H1 (cell line): ENCODE data around the gene MYH13. TPM values are rescaled to one million over a fixed set of nuclear protein-coding genes. Genes with fewer than 3 reads are reported as not detected.

Source experiments
- CTCF ChIA-PET: fragments of 300-600 bp; sonication (Branson Sonifier 250); formaldehyde crosslinking; loops from one replicate; lab custom pipeline; 2021; ENCODE audit not compliant: partially characterized antibody; lab: Charles Lee
- POLR2A ChIA-PET: fragments of 300-600 bp; sonication (Branson Sonifier 250); formaldehyde crosslinking; loops from one replicate; lab custom pipeline; 2021; ENCODE audit warnings: inconsistent platforms; ENCODE audit not compliant: partially characterized antibody; lab: Charles Lee
- DNase-seq, 2 experiments: peaks; one replicate each; pipeline versions ENCODE4 v3.0.0 to v3.0.0-alpha.2; 2010 to 2022; ENCODE audit warnings: low spot score in 2 of 2, low read depth in 1 of 2, mixed read lengths in 1 of 2
- FAIRE-seq: peaks from 2 replicates; lab custom pipeline; 2011; peaks lifted over from hg19 to GRCh38; lab: Jason Lieb, UNC
- H2AFZ ChIP-seq: 2 replicates; pipeline ENCODE4 v1.8.1; 2012; ENCODE audit warnings: low read length, inconsistent platforms
- H2AK5ac ChIP-seq: 2 replicates; pipeline ENCODE4 v1.6.1; 2013; ENCODE audit warnings: low read depth, low read length
- H2BK120ac ChIP-seq: replicated peaks from 2 replicates; pipeline ENCODE3; 2013; ENCODE audit warnings: low read depth, low read length, inconsistent platforms
- H2BK12ac ChIP-seq: 2 replicates; pipeline ENCODE4 v1.6.1; 2013; ENCODE audit warnings: low read depth, low read length
- H2BK15ac ChIP-seq: 2 replicates; pipeline ENCODE4 v1.6.1; 2013; ENCODE audit warnings: low read length
- H2BK20ac ChIP-seq: 2 replicates; pipeline ENCODE4 v1.6.1; 2013; ENCODE audit warnings: low read length
- H2BK5ac ChIP-seq: 2 replicates; pipeline ENCODE4 v1.6.1; 2013; ENCODE audit warnings: low read depth, low read length
- H3K14ac ChIP-seq: 2 replicates; pipeline ENCODE4 v1.6.1; 2013; ENCODE audit warnings: inconsistent platforms; ENCODE audit not compliant: insufficient read length
- H3K18ac ChIP-seq: 2 replicates; pipeline ENCODE4 v1.6.1; 2013; ENCODE audit warnings: low read length; ENCODE audit errors: extremely low read depth
- H3K23ac ChIP-seq: 2 replicates; pipeline ENCODE4 v1.6.1; 2013; ENCODE audit warnings: inconsistent platforms; ENCODE audit not compliant: insufficient read length
- H3K23me2 ChIP-seq: 2 replicates; pipeline ENCODE4 v1.6.1; 2013; ENCODE audit warnings: low read depth, low read length
- H3K27ac ChIP-seq: 2 replicates; pipeline ENCODE4 v1.6.1; 2011; ENCODE audit warnings: low read depth, low read length, inconsistent platforms
- H3K27me3 ChIP-seq, 4 experiments: replicated peaks in 1 of 4; 1 replicate in 1 of 4; 2 replicates in 3 of 4; pipeline versions ENCODE4 v1.6.1 to v1.8.1; 2011 to 2013; ENCODE audit warnings: low read length in 3 of 4, mild to moderate bottlenecking in 3 of 4, inconsistent platforms in 2 of 4, mixed read lengths in 2 of 4, moderate library complexity in 1 of 4; ENCODE audit not compliant: control insufficient read depth in 3 of 4, insufficient read depth in 3 of 4; ENCODE audit errors: extremely low read depth in 1 of 4
- H3K36me3 ChIP-seq, 4 experiments: 2 replicates each; pipeline versions ENCODE4 v1.6.1 to v1.8.1; 2011 to 2013; ENCODE audit warnings: mild to moderate bottlenecking in 4 of 4, low read length in 3 of 4, moderate library complexity in 2 of 4, control low read depth in 1 of 4, inconsistent platforms in 1 of 4; ENCODE audit not compliant: insufficient read depth in 4 of 4, control insufficient read depth in 2 of 4
- H3K4ac ChIP-seq: replicated peaks from 2 replicates; pipeline ENCODE3; 2013; ENCODE audit warnings: low read length, low read depth, mixed read lengths, inconsistent platforms; ENCODE audit not compliant: insufficient read length
- H3K4me1 ChIP-seq, 4 experiments: replicated peaks in 1 of 4; 1 replicate in 1 of 4; 2 replicates in 3 of 4; pipeline versions ENCODE4 v1.6.1 to v1.8.1; 2011 to 2013; ENCODE audit warnings: low read length in 3 of 4, inconsistent platforms in 2 of 4, mixed read lengths in 1 of 4; ENCODE audit not compliant: insufficient read depth in 4 of 4, control insufficient read depth in 3 of 4
- H3K4me2 ChIP-seq, 2 experiments: 2 replicates each; pipeline versions ENCODE4 v1.6.1 to v1.8.1; 2011 to 2013; ENCODE audit warnings: low read depth in 2 of 2, low read length in 2 of 2, control low read depth in 1 of 2, inconsistent platforms in 1 of 2, mild to moderate bottlenecking in 1 of 2; ENCODE audit not compliant: insufficient read depth in 1 of 2
- H3K4me3 ChIP-seq, 4 experiments: fragments of 200-600, 300-600 bp in 1 of 4; sonication (generic), shearing (Covaris generic), sonication (Bioruptor Twin) in 1 of 4; 2 replicates each; pipeline versions ENCODE4 v1.5.1 to v1.8.1; 2011 to 2016; ENCODE audit warnings: low read length in 4 of 4, low read depth in 3 of 4, control low read depth in 2 of 4, inconsistent platforms in 2 of 4, mild to moderate bottlenecking in 2 of 4, mixed read lengths in 1 of 4, moderate library complexity in 1 of 4; ENCODE audit not compliant: insufficient read depth in 2 of 4; ENCODE audit errors: extremely low read depth in 1 of 4
- H3K56ac ChIP-seq: replicated peaks from 2 replicates; pipeline ENCODE3; 2013; ENCODE audit warnings: low read depth, mild to moderate bottlenecking, mixed read lengths, low read length, inconsistent platforms; ENCODE audit not compliant: insufficient read length
- H3K79me1 ChIP-seq: 2 replicates; pipeline ENCODE4 v1.6.1; 2013; ENCODE audit warnings: low read depth, low read length, control low read depth
- H3K79me2 ChIP-seq, 2 experiments: 2 replicates each; pipeline versions ENCODE4 v1.6.1 to v1.8.1; 2012 to 2013; ENCODE audit warnings: low read length in 2 of 2, mild to moderate bottlenecking in 2 of 2, inconsistent platforms in 1 of 2; ENCODE audit not compliant: insufficient read depth in 2 of 2, control insufficient read depth in 1 of 2
- H3K9ac ChIP-seq, 4 experiments: replicated peaks in 1 of 4; 1 replicate in 1 of 4; 2 replicates in 3 of 4; pipeline versions ENCODE4 v1.6.1 to v1.8.1; 2011 to 2013; ENCODE audit warnings: low read depth in 3 of 4, low read length in 3 of 4, control low read depth in 2 of 4, mild to moderate bottlenecking in 2 of 4, moderate library complexity in 2 of 4, inconsistent platforms in 1 of 4; ENCODE audit errors: extremely low read depth in 1 of 4
- H3K9me3 ChIP-seq, 2 experiments: 2 replicates each; pipeline versions ENCODE4 v1.6.1 to v1.8.1; 2012 to 2013; ENCODE audit warnings: mild to moderate bottlenecking in 2 of 2, moderate library complexity in 2 of 2, control low read depth in 1 of 2, inconsistent platforms in 1 of 2, low read depth in 1 of 2, low read length in 1 of 2, mixed read lengths in 1 of 2; ENCODE audit not compliant: insufficient read depth in 2 of 2
- H4K20me1 ChIP-seq, 2 experiments: replicated peaks in 1 of 2; 2 replicates each; pipeline versions ENCODE3 to v1.8.1; 2011 to 2013; ENCODE audit warnings: inconsistent platforms in 2 of 2, low read length in 2 of 2, mild to moderate bottlenecking in 1 of 2; ENCODE audit not compliant: insufficient read depth in 2 of 2, control insufficient read depth in 1 of 2
- H4K5ac ChIP-seq: 2 replicates; pipeline ENCODE4 v1.6.1; 2013; ENCODE audit warnings: low read length, low read depth, mixed read lengths, inconsistent platforms; ENCODE audit not compliant: insufficient read length
- H4K8ac ChIP-seq: 2 replicates; pipeline ENCODE4 v1.8.0; 2013; ENCODE audit warnings: mild to moderate bottlenecking, moderate library complexity, low read length, inconsistent platforms; ENCODE audit not compliant: insufficient read depth; ENCODE audit errors: extremely low read depth
- H4K91ac ChIP-seq: replicated peaks from 2 replicates; pipeline ENCODE3; 2013; ENCODE audit warnings: low read length, mixed read lengths, inconsistent platforms; ENCODE audit not compliant: insufficient read length
- BCL11A ChIP-seq, 2 experiments: IDR thresholded peaks; one replicate each; pipeline ENCODE4 v1.6.1; 2011; ENCODE audit warnings: low read depth in 2 of 2, low read length in 2 of 2, mild to moderate bottlenecking in 2 of 2
- CHD1 ChIP-seq: IDR thresholded peaks from 2 replicates; pipeline ENCODE4 v1.6.1; 2012; ENCODE audit warnings: low read depth, low read length, improper control_type of control experiment
- CHD2 ChIP-seq: IDR thresholded peaks from 2 replicates; pipeline ENCODE4 v1.6.1; 2012; ENCODE audit warnings: low read length, improper control_type of control experiment
- EGR1 ChIP-seq: IDR thresholded peaks from 2 replicates; pipeline ENCODE4 v1.6.1; 2011; ENCODE audit warnings: low read depth, low read length, borderline replicate concordance
- EP300 ChIP-seq, 2 experiments: IDR thresholded peaks; 1 replicate in 1 of 2; 2 replicates in 1 of 2; pipeline ENCODE4 v1.6.1; 2011 to 2012; ENCODE audit warnings: low read depth in 2 of 2, low read length in 2 of 2, mild to moderate bottlenecking in 2 of 2, borderline replicate concordance in 1 of 2, inconsistent platforms in 1 of 2, moderate library complexity in 1 of 2
- JUN ChIP-seq: IDR thresholded peaks from 2 replicates; pipeline ENCODE4 v1.6.1; 2011; ENCODE audit warnings: low read depth, mild to moderate bottlenecking, improper control_type of control experiment, low read length
- JUND ChIP-seq: IDR thresholded peaks from 2 replicates; pipeline ENCODE4 v1.6.1; 2011; ENCODE audit warnings: mild to moderate bottlenecking, improper control_type of control experiment, low read length
- KDM1A ChIP-seq: fragments of 200-600, 300-600 bp; sonication (generic); IDR thresholded peaks from 2 replicates; pipeline ENCODE4 v1.7.1; 2016; ENCODE audit warnings: mild to moderate bottlenecking, low read length, borderline replicate concordance
- KDM5A ChIP-seq: fragments of 200-600 bp; IDR thresholded peaks from 2 replicates; pipeline ENCODE4 v1.7.1; 2012; ENCODE audit warnings: mild to moderate bottlenecking, low read length, inconsistent platforms, mixed read lengths
- POLR2AphosphoS5 ChIP-seq: IDR thresholded peaks from 2 replicates; pipeline ENCODE4 v1.6.1; 2011; ENCODE audit warnings: low read depth, low read length
- TCF12 ChIP-seq: IDR thresholded peaks from 2 replicates; pipeline ENCODE4 v1.6.1; 2011; ENCODE audit warnings: low read depth, mild to moderate bottlenecking, low read length
- YY1 ChIP-seq: IDR thresholded peaks from 2 replicates; pipeline ENCODE4 v1.6.1; 2011; ENCODE audit warnings: low read depth, mild to moderate bottlenecking, low read length
- WGBS, 2 experiments: shearing (Covaris generic) in 1 of 2; methylation state at CpG; one replicate each; pipeline versions ENCODE4 v1.1.6 to v1.1.7; 2013 to 2015; ENCODE audit warnings: low lambda C conversion rate in 2 of 2, mixed read lengths in 2 of 2, inconsistent platforms in 1 of 2, low coverage in 1 of 2, missing lambda C conversion rate in 1 of 2; ENCODE audit not compliant: insufficient replicate concordance in 2 of 2, insufficient coverage in 1 of 2, insufficient read length in 1 of 2; ENCODE audit errors: extremely low coverage in 1 of 2, missing lambda C conversion rate in 1 of 2; 5-methylcytosine and 5-hydroxymethylcytosine counted together
- polyA plus RNA-seq, 7 experiments: library from polyadenylated mRNA; depleted of rRNA in 3 of 7; stranded (reverse) in 5 of 7; unstranded in 2 of 7; fragments of >200 nt in 5 of 7; fragments of 200-250 nt in 2 of 7; gene quantifications; 1 replicate in 5 of 7; 2 replicates in 1 of 7; 4 replicates in 1 of 7; pipeline versions ENCODE4 v1.2.1 to v1.2.3, GENCODE V29; 2011 to 2013; ENCODE audit warnings: missing spikeins in 2 of 7, mixed read lengths in 2 of 7
- total RNA-seq: library from RNA; stranded (reverse); fragmentation: NEBNext Ultra II Directional; extraction: Animal tissue kit (Norgen Biotek cat#: 25700); gene quantifications from 2 replicates; pipeline ENCODE4 v1.2.1, GENCODE V29; 2021
- TF ChIP-seq, protein P1 (sequence below): IDR thresholded peaks from 2 replicates; pipeline ENCODE4 v1.6.1; 2011; ENCODE audit warnings: low read length, improper control_type of control experiment
- TF ChIP-seq, protein P2 (sequence below): IDR thresholded peaks from 2 replicates; pipeline ENCODE4 v1.6.1; 2012; ENCODE audit warnings: inconsistent platforms

The MYH13 gene
- total and polyA plus RNA-seq, 2 of the 8 experiments (the other 6 are each of a cell fraction or from before 2014, with no cell fraction given): not detected

DNA sequence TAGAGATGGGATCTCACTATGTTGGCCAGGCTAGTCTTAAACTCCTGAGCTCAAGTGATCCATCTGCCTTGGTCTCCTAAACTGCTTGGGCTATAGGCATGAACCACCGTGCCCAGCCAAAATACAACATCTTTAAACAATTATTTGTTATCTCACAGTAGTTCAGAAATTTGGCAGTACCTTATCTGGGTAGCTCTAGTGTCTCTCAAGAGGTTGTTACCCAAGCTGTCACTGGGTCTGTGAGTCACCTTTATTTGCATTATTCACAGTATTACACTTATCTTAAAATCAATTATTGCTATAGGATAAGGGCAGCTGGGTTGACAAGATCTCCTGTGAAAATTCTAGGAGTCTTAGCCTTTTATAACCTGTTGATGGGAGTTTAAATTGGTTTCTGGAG, 110.4 kb downstream of the MYH13 start:
- Histone ChIP-seq H3K27me3 (no peaks in the 10 kb centered on the region), H2BK15ac (no peak overlapping the region), H3K4me3 (no peak overlapping the region), H3K9me3 (no peaks in the 10 kb centered on the region), H2BK20ac (no peak overlapping the region), H3K23ac (no peak overlapping the region), H2BK120ac (no peak overlapping the region), H3K4me2 (no peak overlapping the region), H3K56ac (no peak overlapping the region), H2AK5ac (no peak overlapping the region), H3K9ac (no peak overlapping the region), H3K18ac (no peak overlapping the region), H4K20me1 (no peaks in the 10 kb centered on the region), H3K14ac (no peak overlapping the region), H4K8ac (no peak overlapping the region), H3K4me1 (0 out of 7 replicates have a peak, but pooled peaks cover 0 to 2% (median 0%) of the 10 kb centered on the region in 4 experiments), H4K91ac (no peak overlapping the region), H3K23me2 (no peaks in the 10 kb centered on the region), H3K79me2 (no peaks in the 10 kb centered on the region), H2AFZ (no peak overlapping the region), H3K79me1 (no peaks in the 10 kb centered on the region), H3K27ac (no peak overlapping the region), H4K5ac (no peak overlapping the region), H3K36me3 (no peaks in the 10 kb centered on the region), H3K4ac (no peak overlapping the region), H2BK12ac (no peak overlapping the region), H2BK5ac (no peak overlapping the region)
- CTCF ChIA-PET: interaction anchor here (0.8 to 1.0 kb wide), 3 partner anchors 14 to 33 kb away, joined by 3 to 4 read pairs (median 3); no protein-coding TSS in a partner anchor
- POLR2A ChIA-PET: no interaction called here
- DNase-seq (no peak), FAIRE-seq (no peak)
- TF ChIP-seq KDM1A: no peak
- TF ChIP-seq CHD1: no peak
- TF ChIP-seq EP300 (IDR thresholded peaks at IDR 0.05; ENCODE audit: borderline replicate concordance in 1 of 2, low read depth in 2 of 2, low read length in 2 of 2): no peak
- no peak for TF ChIP-seq BCL11A (IDR thresholded peaks at IDR 0.05; ENCODE audit: low read depth in 2 of 2, low read length in 2 of 2)
- TF ChIP-seq CHD2: no peak
- TF ChIP-seq TCF12: no peak
- TF ChIP-seq, protein P1, sequence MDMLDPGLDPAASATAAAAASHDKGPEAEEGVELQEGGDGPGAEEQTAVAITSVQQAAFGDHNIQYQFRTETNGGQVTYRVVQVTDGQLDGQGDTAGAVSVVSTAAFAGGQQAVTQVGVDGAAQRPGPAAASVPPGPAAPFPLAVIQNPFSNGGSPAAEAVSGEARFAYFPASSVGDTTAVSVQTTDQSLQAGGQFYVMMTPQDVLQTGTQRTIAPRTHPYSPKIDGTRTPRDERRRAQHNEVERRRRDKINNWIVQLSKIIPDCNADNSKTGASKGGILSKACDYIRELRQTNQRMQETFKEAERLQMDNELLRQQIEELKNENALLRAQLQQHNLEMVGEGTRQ: no peak
- TF ChIP-seq, protein P2, sequence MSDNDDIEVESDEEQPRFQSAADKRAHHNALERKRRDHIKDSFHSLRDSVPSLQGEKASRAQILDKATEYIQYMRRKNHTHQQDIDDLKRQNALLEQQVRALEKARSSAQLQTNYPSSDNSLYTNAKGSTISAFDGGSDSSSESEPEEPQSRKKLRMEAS: no peak
- TF ChIP-seq POLR2AphosphoS5: no peak
- no peak for TF ChIP-seq JUND
- no peak for TF ChIP-seq JUN
- no peak for TF ChIP-seq YY1
- TF ChIP-seq EGR1: no peak
- no peak for TF ChIP-seq KDM5A
- 100% methylated on average over 1 of the region's 1 CpG; no CpG with 5 or more reads in 1 of the 2 experiments for WGBS, 2 experiments
